WTC11 (cell line): Measurements from ENCODE around the gene CLIC6. TPM values are rescaled to one million over a fixed set of nuclear protein-coding genes. Genes with fewer than 3 reads are reported as not detected.

Experiments used
- ATAC-seq: fragments of 200-7000 bp; cut with Tn5 transposase; 2 replicates; pipeline ENCODE4 v1.10.0; 2021; ENCODE audit warnings: mild to moderate bottlenecking, moderate library complexity
- CTCF ChIA-PET: fragments of 300-600 bp; sonication (Branson Sonifier 250); formaldehyde crosslinking; loops from one replicate; lab custom pipeline; 2021; ENCODE audit warnings: antibody characterized with exemption; lab: Charles Lee
- POLR2A ChIA-PET: fragments of 350-600 bp; sonication (Branson Sonifier 250); formaldehyde crosslinking; loops from one replicate; lab custom pipeline; 2021; ENCODE audit warnings: antibody characterized with exemption; lab: Charles Lee
- DNase-seq: peaks from one replicate; pipeline ENCODE4 v3.0.0; 2021; ENCODE audit warnings: low spot score
- H3K27ac Mint-ChIP-seq: 2 replicates; pipeline ENCODE4 v1.8.0; 2021; ENCODE audit warnings: mixed read lengths
- H3K27me3 Mint-ChIP-seq: 2 replicates; pipeline ENCODE4 v1.8.0; 2021; ENCODE audit warnings: low read depth, mild to moderate bottlenecking, moderate library complexity, mixed read lengths
- H3K36me3 Mint-ChIP-seq: 2 replicates; pipeline ENCODE4 v1.8.0; 2021; ENCODE audit warnings: mixed read lengths
- H3K4me1 Mint-ChIP-seq: 2 replicates; pipeline ENCODE4 v1.8.0; 2022; ENCODE audit warnings: mixed read lengths
- H3K4me3 Mint-ChIP-seq: 2 replicates; pipeline ENCODE4 v1.8.0; 2021; ENCODE audit warnings: mild to moderate bottlenecking, moderate library complexity, mixed read lengths
- H3K9me3 Mint-ChIP-seq: 2 replicates; pipeline ENCODE4 v1.8.0; 2021; ENCODE audit warnings: mixed read lengths
- ATF1 ChIP-seq: sonication (generic); formaldehyde crosslinking; IDR thresholded peaks from 2 replicates; pipeline ENCODE4 v1.8.1; 2023; ENCODE audit warnings: mild to moderate bottlenecking, moderate library complexity, missing genetic modification reagents
- CREM ChIP-seq: sonication (generic); formaldehyde crosslinking; IDR thresholded peaks from 2 replicates; pipeline ENCODE4 v1.8.1; 2022; ENCODE audit warnings: mild to moderate bottlenecking, missing genetic modification reagents, moderate library complexity
- ELF4 ChIP-seq: sonication (generic); formaldehyde crosslinking; IDR thresholded peaks from 2 replicates; pipeline ENCODE4 v1.8.1; 2022; ENCODE audit warnings: low read depth, mild to moderate bottlenecking, moderate library complexity, missing genetic modification reagents
- EMX1 ChIP-seq: fragments of 250-450 bp; sonication (Bioruptor Pico); IDR thresholded peaks from 2 replicates; pipeline ENCODE4 v1.8.0; 2021; ENCODE audit warnings: mild to moderate bottlenecking
- FOXJ3 ChIP-seq: sonication (generic); formaldehyde crosslinking; IDR thresholded peaks from 2 replicates; pipeline ENCODE4 v1.9.0; 2021; ENCODE audit warnings: missing genetic modification reagents, mild to moderate bottlenecking, borderline replicate concordance
- FOXK1 ChIP-seq: sonication (generic); formaldehyde crosslinking; IDR thresholded peaks from 2 replicates; pipeline ENCODE4 v1.8.0; 2022; ENCODE audit warnings: mild to moderate bottlenecking, moderate library complexity, missing genetic modification reagents
- JUN ChIP-seq: sonication (generic); formaldehyde crosslinking; IDR thresholded peaks from 2 replicates; pipeline ENCODE4 v1.8.0; 2023; ENCODE audit warnings: mild to moderate bottlenecking, missing genetic modification reagents
- RELA ChIP-seq: sonication (generic); formaldehyde crosslinking; IDR thresholded peaks from 2 replicates; pipeline ENCODE4 v1.8.1; 2022; ENCODE audit warnings: missing genetic modification reagents, mild to moderate bottlenecking, borderline replicate concordance
- SMAD4 ChIP-seq: sonication (generic); formaldehyde crosslinking; IDR thresholded peaks from 2 replicates; pipeline ENCODE4 v1.8.0; 2022; ENCODE audit warnings: mild to moderate bottlenecking, missing genetic modification reagents
- TP53 ChIP-seq: sonication (generic); formaldehyde crosslinking; IDR thresholded peaks from 2 replicates; pipeline ENCODE4 v1.8.1; 2023; ENCODE audit warnings: mild to moderate bottlenecking, missing genetic modification reagents
- ZNF232 ChIP-seq: sonication (generic); formaldehyde crosslinking; IDR thresholded peaks from 2 replicates; pipeline ENCODE4 v1.8.0; 2022; ENCODE audit warnings: mild to moderate bottlenecking, missing genetic modification reagents
- ZNF396 ChIP-seq: fragments of 250-450 bp; sonication (Bioruptor Pico); IDR thresholded peaks from 2 replicates; pipeline ENCODE4 v1.8.0; 2021; ENCODE audit warnings: mild to moderate bottlenecking, moderate library complexity, borderline replicate concordance
- total RNA-seq: library from RNA; stranded (reverse); gene quantifications from 3 replicates; pipeline ENCODE4 v1.2.3, GENCODE V29; 2021
- TF ChIP-seq, protein P1 (sequence below): fragments of 250-450 bp; sonication (Bioruptor Pico); IDR thresholded peaks from 2 replicates; pipeline ENCODE4 v1.9.0; 2021; ENCODE audit warnings: mild to moderate bottlenecking
- TF ChIP-seq, protein P2 (sequence below): sonication (generic); formaldehyde crosslinking; IDR thresholded peaks from 2 replicates; pipeline ENCODE4 v1.8.0; 2022; ENCODE audit warnings: mild to moderate bottlenecking, missing genetic modification reagents
- TF ChIP-seq, protein P3 (sequence below): sonication (generic); formaldehyde crosslinking; conservative IDR thresholded peaks from 2 replicates; pipeline ENCODE4 v1.8.1; 2023; ENCODE audit warnings: mild to moderate bottlenecking, low read depth, missing genetic modification reagents, moderate library complexity
- TF ChIP-seq, protein P4 (sequence below): sonication (generic); formaldehyde crosslinking; IDR thresholded peaks from 2 replicates; pipeline ENCODE4 v1.8.1; 2022; ENCODE audit warnings: mild to moderate bottlenecking, moderate library complexity, missing genetic modification reagents
- TF ChIP-seq, protein P5 (sequence below): sonication (generic); formaldehyde crosslinking; IDR thresholded peaks from 2 replicates; pipeline ENCODE4 v1.8.0; 2022; ENCODE audit warnings: mild to moderate bottlenecking, missing genetic modification reagents
- TF ChIP-seq, protein P6 (sequence below): sonication (generic); formaldehyde crosslinking; IDR thresholded peaks from 2 replicates; pipeline ENCODE4 v1.8.1; 2023; ENCODE audit warnings: mild to moderate bottlenecking, missing genetic modification reagents, moderate library complexity

The CLIC6 gene
- total RNA-seq, 1 experiment from 2014 or later = 1.8 TPM

DNA sequence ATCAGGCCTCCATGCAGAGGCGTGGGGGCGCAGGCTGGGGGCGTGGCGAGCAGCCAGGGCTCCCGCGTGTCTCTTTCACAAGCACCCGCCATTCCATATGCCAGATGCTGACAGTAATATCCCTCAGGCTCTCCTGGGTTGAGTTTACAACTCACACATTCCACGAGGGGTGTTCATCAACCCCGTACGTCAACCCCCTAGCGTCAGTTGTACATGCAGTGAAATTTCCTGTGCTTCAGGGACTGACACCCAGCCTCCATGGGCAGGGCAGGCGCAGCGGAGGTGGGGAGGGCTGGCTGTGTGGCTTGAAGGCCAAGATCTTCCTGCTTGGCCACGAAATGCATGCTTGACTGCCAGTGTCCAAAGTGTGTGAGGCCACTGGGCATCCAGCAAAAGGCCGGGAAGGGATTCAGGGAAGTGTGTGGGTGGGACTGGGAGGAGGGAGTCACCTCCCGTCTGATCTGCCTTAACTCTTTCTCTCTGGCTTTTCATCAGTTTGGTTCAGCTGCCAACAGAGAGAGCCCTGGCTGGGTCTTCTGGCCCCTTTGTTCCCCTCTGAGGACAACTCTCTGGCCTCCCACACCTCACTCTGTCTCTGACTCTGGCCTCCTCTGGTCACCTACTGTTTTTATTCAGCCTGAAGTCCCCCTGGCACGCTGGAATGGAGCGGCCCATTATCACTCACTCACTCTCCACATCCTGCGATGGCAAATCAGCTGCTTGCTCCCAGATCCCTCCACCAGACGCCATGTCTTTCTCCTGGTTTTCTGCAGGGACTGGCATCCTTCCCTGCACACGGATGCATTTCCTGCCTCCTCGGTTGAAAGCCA, 33.8 kb downstream of the CLIC6 start:
- no peak for DNase-seq

More for the DNA sequence above, 33.8 kb downstream of the CLIC6 start:
- ATAC-seq = no peak
- POLR2A ChIA-PET = no interaction called here
- Mint-ChIP-seq H3K9me3 (peaks cover 5% of the 10 kb centered on the region; the same call in 1 of the 2 replicates), H3K27ac (no peak overlapping the region), H3K36me3 (no peaks in the 10 kb centered on the region; the same call in 1 of the 2 replicates)
- no peak for TF ChIP-seq JUN (CRISPR knock-in tag)
- TF ChIP-seq ZNF396 (CRISPR knock-in tag) = no peak
- no peak for TF ChIP-seq FOXJ3 (CRISPR knock-in tag)
- no peak for TF ChIP-seq EMX1 (CRISPR knock-in tag)
- TF ChIP-seq ATF1 (CRISPR knock-in tag) = no peak
- TF ChIP-seq RELA (CRISPR knock-in tag) = no peak
- TF ChIP-seq, protein P1, sequence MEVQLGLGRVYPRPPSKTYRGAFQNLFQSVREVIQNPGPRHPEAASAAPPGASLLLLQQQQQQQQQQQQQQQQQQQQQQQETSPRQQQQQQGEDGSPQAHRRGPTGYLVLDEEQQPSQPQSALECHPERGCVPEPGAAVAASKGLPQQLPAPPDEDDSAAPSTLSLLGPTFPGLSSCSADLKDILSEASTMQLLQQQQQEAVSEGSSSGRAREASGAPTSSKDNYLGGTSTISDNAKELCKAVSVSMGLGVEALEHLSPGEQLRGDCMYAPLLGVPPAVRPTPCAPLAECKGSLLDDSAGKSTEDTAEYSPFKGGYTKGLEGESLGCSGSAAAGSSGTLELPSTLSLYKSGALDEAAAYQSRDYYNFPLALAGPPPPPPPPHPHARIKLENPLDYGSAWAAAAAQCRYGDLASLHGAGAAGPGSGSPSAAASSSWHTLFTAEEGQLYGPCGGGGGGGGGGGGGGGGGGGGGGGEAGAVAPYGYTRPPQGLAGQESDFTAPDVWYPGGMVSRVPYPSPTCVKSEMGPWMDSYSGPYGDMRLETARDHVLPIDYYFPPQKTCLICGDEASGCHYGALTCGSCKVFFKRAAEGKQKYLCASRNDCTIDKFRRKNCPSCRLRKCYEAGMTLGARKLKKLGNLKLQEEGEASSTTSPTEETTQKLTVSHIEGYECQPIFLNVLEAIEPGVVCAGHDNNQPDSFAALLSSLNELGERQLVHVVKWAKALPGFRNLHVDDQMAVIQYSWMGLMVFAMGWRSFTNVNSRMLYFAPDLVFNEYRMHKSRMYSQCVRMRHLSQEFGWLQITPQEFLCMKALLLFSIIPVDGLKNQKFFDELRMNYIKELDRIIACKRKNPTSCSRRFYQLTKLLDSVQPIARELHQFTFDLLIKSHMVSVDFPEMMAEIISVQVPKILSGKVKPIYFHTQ (CRISPR knock-in tag) = no peak
- no peak for TF ChIP-seq TP53 (CRISPR knock-in tag)
- TF ChIP-seq, protein P2, sequence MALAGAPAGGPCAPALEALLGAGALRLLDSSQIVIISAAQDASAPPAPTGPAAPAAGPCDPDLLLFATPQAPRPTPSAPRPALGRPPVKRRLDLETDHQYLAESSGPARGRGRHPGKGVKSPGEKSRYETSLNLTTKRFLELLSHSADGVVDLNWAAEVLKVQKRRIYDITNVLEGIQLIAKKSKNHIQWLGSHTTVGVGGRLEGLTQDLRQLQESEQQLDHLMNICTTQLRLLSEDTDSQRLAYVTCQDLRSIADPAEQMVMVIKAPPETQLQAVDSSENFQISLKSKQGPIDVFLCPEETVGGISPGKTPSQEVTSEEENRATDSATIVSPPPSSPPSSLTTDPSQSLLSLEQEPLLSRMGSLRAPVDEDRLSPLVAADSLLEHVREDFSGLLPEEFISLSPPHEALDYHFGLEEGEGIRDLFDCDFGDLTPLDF = no peak
- no peak for TF ChIP-seq FOXK1 (CRISPR knock-in tag)
- TF ChIP-seq ELF4 (CRISPR knock-in tag) = no peak
- TF ChIP-seq, protein P3, sequence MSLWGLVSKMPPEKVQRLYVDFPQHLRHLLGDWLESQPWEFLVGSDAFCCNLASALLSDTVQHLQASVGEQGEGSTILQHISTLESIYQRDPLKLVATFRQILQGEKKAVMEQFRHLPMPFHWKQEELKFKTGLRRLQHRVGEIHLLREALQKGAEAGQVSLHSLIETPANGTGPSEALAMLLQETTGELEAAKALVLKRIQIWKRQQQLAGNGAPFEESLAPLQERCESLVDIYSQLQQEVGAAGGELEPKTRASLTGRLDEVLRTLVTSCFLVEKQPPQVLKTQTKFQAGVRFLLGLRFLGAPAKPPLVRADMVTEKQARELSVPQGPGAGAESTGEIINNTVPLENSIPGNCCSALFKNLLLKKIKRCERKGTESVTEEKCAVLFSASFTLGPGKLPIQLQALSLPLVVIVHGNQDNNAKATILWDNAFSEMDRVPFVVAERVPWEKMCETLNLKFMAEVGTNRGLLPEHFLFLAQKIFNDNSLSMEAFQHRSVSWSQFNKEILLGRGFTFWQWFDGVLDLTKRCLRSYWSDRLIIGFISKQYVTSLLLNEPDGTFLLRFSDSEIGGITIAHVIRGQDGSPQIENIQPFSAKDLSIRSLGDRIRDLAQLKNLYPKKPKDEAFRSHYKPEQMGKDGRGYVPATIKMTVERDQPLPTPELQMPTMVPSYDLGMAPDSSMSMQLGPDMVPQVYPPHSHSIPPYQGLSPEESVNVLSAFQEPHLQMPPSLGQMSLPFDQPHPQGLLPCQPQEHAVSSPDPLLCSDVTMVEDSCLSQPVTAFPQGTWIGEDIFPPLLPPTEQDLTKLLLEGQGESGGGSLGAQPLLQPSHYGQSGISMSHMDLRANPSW (CRISPR knock-in tag) = no peak
- TF ChIP-seq CREM (CRISPR knock-in tag) = no peak
- TF ChIP-seq ZNF232 (CRISPR knock-in tag) = no peak
- TF ChIP-seq, protein P4, sequence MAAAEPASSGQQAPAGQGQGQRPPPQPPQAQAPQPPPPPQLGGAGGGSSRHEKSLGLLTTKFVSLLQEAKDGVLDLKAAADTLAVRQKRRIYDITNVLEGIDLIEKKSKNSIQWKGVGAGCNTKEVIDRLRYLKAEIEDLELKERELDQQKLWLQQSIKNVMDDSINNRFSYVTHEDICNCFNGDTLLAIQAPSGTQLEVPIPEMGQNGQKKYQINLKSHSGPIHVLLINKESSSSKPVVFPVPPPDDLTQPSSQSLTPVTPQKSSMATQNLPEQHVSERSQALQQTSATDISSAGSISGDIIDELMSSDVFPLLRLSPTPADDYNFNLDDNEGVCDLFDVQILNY (CRISPR knock-in tag) = no peak
- TF ChIP-seq SMAD4 (CRISPR knock-in tag) = no peak
- TF ChIP-seq, protein P5, sequence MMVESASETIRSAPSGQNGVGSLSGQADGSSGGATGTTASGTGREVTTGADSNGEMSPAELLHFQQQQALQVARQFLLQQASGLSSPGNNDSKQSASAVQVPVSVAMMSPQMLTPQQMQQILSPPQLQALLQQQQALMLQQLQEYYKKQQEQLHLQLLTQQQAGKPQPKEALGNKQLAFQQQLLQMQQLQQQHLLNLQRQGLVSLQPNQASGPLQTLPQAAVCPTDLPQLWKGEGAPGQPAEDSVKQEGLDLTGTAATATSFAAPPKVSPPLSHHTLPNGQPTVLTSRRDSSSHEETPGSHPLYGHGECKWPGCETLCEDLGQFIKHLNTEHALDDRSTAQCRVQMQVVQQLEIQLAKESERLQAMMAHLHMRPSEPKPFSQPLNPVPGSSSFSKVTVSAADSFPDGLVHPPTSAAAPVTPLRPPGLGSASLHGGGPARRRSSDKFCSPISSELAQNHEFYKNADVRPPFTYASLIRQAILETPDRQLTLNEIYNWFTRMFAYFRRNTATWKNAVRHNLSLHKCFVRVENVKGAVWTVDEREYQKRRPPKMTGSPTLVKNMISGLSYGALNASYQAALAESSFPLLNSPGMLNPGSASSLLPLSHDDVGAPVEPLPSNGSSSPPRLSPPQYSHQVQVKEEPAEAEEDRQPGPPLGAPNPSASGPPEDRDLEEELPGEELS (CRISPR knock-in tag) = no peak
- TF ChIP-seq, protein P6, sequence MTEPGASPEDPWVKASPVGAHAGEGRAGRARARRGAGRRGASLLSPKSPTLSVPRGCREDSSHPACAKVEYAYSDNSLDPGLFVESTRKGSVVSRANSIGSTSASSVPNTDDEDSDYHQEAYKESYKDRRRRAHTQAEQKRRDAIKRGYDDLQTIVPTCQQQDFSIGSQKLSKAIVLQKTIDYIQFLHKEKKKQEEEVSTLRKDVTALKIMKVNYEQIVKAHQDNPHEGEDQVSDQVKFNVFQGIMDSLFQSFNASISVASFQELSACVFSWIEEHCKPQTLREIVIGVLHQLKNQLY = no peak
- TF ChIP-seq, all 79 proteins: peak for 0
- H3K27me3 Mint-ChIP-seq = no peaks in the 10 kb centered on the region
- CTCF ChIA-PET = no interaction called here
- H3K4me3 Mint-ChIP-seq = no peak overlapping the region
- peaks cover 15% of the 10 kb centered on the region for H3K4me1 Mint-ChIP-seq
